HG03520 (cell line): ENCODE results near the gene ING4.

ENCODE experiments used
- ATAC-seq: cut with Tn5 transposase; IDR thresholded peaks from one replicate; pipeline ENCODE4 v1.9.1; 2021; ENCODE audit warnings: mild to moderate bottlenecking, moderate library complexity; ENCODE audit not compliant: unreplicated experiment

The ING4 gene

GRCh38 chr12:6688543-6688998, 25.7 kb upstream of the ING4 start:
- peak; percentile 7 for ATAC-seq

- no peak for ATAC-seq
Measured at GRCh38 chr12:6685814-6686213, 22.9 kb upstream of the ING4 start.

- no peak for ATAC-seq
Measured at GRCh38 chr12:6684609-6685008, 21.7 kb upstream of the ING4 start.

- no peak for ATAC-seq
Measured at GRCh38 chr12:6676962-6677361, 14.0 kb upstream of the ING4 start.

- ATAC-seq = no peak
Measured at GRCh38 chr12:6672143-6672542, 9.2 kb upstream of the ING4 start.

GRCh38 chr12:6667559-6668210, 4.8 kb upstream of the ING4 start:
- no peak for ATAC-seq

GRCh38 chr12:6666211-6666610, 3.3 kb upstream of the ING4 start:
- ATAC-seq = no peak

GRCh38 chr12:6664902-6665301, 2.0 kb upstream of the ING4 start:
- ATAC-seq = no peak

GRCh38 chr12:6662602-6662905, 365 bp downstream of the ING4 start:
- ATAC-seq = peak; percentile 27

GRCh38 chr12:6653987-6654386, 8.9 kb downstream of the ING4 start:
- ATAC-seq = no peak

GRCh38 chr12:6653342-6653741, 9.6 kb downstream of the ING4 start:
- no peak for ATAC-seq

GRCh38 chr12:6652391-6652790, 10.5 kb downstream of the ING4 start:
- ATAC-seq = no peak

- ATAC-seq = no peak
Measured at GRCh38 chr12:6650832-6651231, 12.1 kb downstream of the ING4 start.

- ATAC-seq = no peak
Measured at GRCh38 chr12:6647083-6647604, 15.8 kb downstream of the ING4 start, which contains the start of gene ACRBP. Gene ACRBP, minus strand, starts transcription at chr12:6647432. Its CDS starts 66 bp downstream, at chr12:6647366.

- no peak for ATAC-seq
Measured at GRCh38 chr12:6646276-6647082, 16.4 kb downstream of the ING4 start.

- no peak for ATAC-seq
Measured at GRCh38 chr12:6644903-6645302, 18.0 kb downstream of the ING4 start.

- ATAC-seq = no peak
Measured at GRCh38 chr12:6644257-6644596, 18.7 kb downstream of the ING4 start.

GRCh38 chr12:6643569-6644256, 19.2 kb downstream of the ING4 start:
- ATAC-seq = no peak

- no peak for ATAC-seq
Measured at GRCh38 chr12:6641131-6641530, 21.8 kb downstream of the ING4 start.

- no peak for ATAC-seq
Measured at GRCh38 chr12:6640497-6640896, 22.4 kb downstream of the ING4 start.

- no peak for ATAC-seq
Measured at GRCh38 chr12:6639151-6639801, 23.6 kb downstream of the ING4 start.
